GM19240 (cell line): ENCODE data around the gene ZFC3H1.
"Not testable (repeated sequence)": the region's sequence is repeated elsewhere in the genome, so short reads cannot be mapped to it uniquely, and the experiment has no call there.

Source experiments
- DNase-seq: peaks from one replicate; pipeline ENCODE4 v3.0.0; 2011; ENCODE audit warnings: low spot score; ENCODE audit not compliant: insufficient read length

The ZFC3H1 gene, protein sequence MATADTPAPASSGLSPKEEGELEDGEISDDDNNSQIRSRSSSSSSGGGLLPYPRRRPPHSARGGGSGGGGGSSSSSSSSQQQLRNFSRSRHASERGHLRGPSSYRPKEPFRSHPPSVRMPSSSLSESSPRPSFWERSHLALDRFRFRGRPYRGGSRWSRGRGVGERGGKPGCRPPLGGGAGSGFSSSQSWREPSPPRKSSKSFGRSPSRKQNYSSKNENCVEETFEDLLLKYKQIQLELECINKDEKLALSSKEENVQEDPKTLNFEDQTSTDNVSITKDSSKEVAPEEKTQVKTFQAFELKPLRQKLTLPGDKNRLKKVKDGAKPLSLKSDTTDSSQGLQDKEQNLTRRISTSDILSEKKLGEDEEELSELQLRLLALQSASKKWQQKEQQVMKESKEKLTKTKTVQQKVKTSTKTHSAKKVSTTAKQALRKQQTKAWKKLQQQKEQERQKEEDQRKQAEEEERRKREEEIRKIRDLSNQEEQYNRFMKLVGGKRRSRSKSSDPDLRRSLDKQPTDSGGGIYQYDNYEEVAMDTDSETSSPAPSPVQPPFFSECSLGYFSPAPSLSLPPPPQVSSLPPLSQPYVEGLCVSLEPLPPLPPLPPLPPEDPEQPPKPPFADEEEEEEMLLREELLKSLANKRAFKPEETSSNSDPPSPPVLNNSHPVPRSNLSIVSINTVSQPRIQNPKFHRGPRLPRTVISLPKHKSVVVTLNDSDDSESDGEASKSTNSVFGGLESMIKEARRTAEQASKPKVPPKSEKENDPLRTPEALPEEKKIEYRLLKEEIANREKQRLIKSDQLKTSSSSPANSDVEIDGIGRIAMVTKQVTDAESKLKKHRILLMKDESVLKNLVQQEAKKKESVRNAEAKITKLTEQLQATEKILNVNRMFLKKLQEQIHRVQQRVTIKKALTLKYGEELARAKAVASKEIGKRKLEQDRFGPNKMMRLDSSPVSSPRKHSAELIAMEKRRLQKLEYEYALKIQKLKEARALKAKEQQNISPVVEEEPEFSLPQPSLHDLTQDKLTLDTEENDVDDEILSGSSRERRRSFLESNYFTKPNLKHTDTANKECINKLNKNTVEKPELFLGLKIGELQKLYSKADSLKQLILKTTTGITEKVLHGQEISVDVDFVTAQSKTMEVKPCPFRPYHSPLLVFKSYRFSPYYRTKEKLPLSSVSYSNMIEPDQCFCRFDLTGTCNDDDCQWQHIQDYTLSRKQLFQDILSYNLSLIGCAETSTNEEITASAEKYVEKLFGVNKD (N-terminal part only)

DNA sequence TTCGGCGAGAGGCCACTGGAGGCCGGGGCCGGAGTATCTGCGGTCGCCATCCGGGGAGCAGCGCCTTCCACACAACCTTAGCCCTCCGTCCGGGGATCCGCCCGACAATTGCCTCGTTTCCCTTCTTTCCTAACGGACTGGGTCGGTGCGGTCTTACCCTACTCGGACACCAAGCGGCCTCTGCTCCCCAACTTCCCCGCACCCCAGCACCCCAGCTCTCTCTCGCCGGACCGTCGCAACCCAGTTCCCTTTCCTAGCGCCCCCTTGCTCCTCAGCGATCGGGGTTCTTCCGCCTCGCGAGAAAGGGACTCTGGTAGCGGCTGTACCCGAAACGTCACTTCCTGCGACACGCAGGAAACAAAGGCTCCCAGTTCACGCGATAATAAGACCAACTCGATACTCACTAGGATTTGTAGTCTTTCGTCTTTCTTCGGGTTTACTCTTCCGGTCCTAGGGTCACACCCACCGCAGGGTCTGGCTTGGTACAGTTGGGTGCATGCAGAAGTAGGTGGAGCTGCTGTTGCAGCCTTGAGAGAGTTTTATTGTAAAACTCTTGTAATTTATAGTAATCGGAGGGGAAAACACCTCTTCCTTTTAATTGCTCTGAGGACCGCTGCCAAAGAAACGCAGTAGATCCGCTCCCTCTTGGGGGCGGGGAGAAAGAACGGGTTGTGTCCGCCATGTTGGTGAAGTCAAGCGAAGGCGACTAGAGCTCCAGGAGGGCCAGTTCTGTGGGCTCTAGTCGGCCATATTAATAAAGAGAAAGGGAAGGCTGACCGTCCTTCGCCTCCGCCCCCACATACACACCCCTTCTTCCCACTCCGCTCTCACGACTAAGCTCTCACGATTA, at the start of gene ZFC3H1, which contains the start of gene THAP2:
ZFC3H1 (minus strand) TSS at position 288 of the 850 bp plus-strand sequence; CDS start at position 50, 238 bp downstream.
THAP2 (plus strand) TSS at position 741 of the 850 bp plus-strand sequence. CDS start 209 bp downstream, outside the sequence.
- DNase-seq = peak; percentile 21

DNA sequence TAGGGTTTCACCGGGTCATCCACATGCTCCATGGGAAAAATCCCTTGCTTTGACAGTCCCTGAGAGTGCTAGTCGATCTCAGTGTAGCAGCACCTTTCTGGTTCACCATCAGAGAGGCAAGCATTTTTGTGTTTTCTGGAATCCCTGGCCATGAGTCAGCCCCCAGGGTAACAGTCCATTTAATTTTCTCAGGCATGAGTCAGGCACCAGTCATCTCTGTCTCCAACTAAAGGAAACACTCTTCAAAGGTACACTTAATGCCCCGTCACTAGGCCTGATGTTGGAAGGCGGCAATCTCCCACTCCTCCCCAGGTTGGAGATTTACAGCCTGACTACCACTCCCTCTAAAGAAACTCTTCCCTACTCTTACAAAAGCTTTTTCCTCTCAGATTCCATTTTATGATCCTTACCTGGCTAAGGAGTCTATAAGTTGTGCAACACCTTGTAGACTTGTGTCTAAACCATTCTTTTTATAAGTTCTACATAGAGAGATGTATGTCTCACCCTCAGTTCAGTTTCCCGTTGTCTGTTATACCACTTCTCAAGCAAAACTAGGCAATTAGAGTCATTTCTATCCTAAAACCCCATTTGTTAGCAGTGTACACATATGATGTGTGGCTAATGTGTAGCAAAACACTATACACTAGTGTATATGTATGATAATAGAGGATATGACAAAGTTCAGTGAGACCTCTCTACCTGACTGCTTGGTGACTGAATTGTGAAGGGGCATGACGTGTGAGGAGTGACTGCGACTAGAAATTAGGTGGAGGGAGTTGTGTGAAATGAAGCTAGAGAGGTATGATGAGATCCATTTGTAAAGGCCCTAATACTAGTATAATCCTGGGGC, 46.9 kb upstream of the ZFC3H1 start:
- DNase-seq = no peak

DNA sequence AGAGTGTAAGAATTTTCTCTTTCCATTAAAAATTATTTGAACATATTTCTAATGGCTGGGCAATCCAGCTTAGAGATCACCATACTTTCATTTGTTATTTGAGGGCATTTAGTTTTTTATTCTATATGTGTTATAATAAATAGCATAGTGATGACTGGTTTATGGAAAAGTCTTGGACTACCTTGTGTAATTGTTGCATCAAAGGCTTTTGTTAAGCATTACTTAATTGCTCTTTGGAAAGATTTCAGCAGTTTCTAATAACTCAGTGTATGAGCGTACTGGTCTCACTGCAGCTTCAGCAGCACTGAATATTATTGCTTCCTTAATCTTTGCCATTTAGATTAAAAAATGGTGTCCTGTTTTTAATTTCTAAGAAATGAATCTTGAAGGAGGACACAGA, 45.0 kb upstream of the ZFC3H1 start:
- no peak for DNase-seq

DNA sequence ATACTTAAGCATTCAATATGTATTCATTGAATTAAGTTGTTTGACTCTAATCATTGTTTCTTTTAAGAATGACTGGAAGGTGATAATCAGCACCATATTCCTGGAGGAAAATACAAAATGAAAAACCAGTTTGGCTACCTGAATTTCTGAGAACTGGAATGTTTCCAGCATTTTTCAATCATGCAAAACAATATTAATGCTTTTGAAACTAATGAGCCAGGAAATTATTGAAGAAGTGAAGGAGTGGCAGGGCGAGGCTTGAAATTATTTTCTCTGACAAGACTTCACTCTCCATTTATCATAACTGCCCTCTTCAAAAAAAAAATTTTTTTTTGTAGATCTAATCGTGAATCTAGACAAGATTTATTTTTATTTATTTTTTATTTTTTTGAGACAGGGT, 41.3 kb upstream of the ZFC3H1 start:
- DNase-seq = no peak

DNA sequence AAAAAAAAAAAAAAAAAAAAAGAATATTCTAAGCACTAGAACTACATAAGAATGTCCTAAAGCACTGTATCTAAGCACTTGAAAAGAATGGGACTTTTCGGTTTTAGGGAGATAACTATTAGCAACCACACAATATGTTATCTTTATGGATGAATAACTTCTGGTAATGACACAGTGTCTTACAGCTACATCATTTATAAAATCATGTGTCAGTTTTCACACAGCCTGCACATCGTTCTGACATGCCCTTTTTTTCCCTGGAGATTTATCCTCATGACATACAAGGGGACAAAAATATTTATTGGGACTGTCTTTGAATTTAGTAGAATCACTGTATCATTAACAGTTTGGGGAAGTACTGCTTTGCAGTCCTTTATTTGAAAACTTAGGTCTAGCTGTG, 39.6 kb upstream of the ZFC3H1 start:
- no peak for DNase-seq

DNA sequence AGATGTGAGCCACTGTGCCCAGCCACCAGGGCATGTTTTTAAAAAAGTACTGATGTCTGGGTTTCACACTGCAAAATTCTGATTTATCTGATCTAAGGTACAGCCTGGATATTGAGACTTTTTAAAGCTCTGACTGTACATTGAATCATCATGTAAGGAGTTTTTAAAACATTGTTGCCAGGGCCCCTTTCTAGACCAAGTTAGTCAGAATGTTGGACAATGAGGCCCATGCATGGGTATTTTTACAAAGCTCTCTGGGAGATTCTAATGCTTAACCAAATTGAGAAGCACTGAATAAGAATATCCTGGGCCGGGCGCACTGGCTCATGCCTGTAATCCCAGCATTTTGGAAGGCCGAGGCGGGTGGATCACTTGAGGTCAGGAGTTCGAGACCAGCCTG, 38.9 kb upstream of the ZFC3H1 start:
- DNase-seq = no peak

DNA sequence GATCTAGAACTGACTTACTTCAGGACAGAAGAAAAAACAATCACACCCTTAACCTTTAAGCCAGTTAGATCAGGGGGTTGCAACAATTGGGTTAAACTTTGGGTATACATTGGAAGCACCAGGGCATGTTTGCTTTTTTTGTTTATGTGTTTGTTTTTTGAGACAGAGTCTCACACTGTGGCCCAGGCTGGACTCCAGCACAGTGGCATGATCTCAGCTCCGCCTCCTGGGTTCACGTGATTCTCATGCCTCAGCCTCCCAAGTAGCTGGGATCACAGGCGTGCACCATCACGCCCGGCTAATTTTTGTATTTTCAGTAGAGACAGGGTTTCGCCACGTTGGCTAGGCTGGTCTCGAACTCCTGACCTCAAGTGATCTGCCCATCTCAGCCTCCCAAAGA, 38.5 kb upstream of the ZFC3H1 start:
- DNase-seq = not testable (repeated sequence)

DNA sequence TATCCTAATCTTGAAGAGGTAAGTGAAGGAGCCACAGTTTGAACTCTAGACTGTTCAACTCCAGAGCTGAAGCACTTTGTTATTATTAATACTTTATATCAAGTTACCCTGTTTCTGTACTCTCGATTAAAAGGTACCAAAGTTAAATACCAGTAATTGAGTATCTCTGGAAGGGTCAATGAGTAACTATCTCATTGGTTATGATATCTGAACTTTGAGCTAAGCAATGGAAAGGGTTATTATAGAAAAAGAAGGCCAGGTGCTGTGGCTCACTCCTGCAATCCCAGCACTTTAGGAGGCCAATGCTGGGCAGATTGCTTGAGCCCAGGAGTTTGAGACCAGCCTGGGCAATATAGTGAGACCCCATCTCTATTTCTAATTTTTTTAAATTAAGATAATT, 32.1 kb upstream of the ZFC3H1 start:
- no peak for DNase-seq

DNA sequence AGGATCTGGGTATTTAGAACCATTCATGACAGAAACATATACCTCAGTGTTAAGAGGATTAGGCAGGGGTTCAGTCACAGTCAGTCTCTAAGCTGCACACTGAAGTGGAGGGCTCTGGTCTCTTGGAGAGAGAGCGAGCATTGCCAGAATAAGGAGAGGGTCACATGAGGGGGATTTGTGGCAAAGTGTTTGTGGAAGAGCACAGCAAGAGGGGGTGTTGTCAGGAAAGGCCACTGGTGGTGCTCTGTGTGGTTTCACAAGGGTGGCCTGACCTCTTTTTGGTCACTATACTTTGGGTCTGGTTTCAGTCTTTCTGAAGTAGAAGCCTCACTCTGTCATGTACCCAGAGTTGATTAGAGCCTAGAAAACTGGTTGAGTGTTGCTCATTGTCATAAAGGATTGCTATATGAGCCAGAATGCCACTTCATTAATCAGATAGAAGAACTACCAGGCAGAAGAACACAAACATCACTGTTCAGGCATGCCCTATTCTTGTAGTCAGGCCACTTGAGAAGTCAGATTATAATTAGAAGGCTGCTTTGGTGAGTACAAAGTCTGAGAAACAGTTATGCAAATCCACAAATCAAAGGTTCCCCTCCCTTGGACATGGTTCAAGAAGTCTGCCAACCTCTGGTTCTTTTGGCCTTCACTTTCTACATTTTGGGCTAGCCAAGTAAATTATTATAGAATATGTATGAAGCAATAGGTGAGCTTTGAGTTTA, 30.6 kb upstream of the ZFC3H1 start:
- no peak for DNase-seq

DNA sequence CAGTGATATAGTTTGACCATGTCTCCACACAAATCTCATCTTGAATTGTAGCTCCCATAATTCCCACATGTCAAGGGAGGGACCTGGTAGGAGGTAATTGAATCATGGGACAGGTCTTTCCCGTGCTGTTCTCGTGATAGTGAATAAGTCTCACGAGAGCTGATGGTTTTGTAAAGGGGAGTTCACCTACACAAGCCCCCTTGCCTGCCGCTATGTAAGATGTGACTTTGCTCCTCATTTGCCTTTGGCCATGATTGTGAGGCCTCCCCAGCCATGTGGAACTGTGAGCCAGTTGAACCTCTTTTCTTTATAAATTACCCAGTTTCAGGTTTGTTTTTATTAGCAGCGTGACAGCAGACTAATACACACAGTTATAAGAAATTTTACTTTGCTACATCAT, 30.0 kb upstream of the ZFC3H1 start:
- not testable (repeated sequence) for DNase-seq

DNA sequence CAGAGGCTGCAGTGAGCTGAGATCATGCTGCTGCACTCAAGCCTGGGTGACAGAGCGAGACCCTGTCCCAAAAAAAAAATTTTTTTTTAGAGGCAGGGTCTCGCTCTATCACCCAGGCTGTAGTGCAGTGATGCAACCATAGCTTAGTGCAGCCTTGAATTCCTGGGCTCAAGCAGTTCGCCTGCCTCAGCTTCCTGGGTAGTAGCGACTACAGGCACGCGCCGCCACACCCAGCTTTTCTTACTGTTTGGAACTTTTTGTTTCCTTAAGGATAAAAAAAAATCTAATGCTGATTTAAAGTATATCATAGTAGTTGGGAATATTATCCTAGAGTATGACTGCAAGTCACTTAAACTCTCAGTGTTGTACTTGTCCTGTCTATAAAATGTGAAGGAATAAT, 29.5 kb upstream of the ZFC3H1 start:
- no peak for DNase-seq

DNA sequence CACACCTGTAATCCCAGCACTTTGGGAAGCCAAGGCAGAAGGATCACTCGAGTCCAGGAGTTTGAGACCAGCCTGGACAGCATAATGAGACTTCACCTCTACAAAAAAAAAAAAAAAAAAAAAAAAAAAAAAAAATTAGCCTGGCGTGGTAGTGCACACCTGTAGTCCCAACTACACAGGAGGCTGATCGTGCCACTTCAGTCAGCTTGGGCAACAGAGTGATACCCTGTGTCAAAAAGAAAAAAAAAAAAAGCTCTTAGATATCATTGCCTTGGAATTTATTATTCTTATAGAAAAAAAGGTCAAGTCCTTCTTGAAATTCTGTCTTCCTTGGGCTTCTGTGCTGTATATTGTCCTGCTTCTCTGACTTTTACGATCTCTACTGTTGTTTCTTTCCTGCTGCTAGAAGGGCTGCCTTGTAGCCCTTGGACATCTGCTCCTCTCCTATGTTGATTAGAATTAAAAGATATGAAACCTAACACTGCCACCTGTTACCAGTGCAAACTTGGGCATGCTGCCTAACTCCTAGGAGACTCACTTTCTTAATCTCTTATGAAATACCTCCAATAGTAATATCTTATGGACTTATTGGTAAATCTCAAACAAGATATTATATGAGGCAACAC, 28.0 kb upstream of the ZFC3H1 start:
- DNase-seq = no peak

DNA sequence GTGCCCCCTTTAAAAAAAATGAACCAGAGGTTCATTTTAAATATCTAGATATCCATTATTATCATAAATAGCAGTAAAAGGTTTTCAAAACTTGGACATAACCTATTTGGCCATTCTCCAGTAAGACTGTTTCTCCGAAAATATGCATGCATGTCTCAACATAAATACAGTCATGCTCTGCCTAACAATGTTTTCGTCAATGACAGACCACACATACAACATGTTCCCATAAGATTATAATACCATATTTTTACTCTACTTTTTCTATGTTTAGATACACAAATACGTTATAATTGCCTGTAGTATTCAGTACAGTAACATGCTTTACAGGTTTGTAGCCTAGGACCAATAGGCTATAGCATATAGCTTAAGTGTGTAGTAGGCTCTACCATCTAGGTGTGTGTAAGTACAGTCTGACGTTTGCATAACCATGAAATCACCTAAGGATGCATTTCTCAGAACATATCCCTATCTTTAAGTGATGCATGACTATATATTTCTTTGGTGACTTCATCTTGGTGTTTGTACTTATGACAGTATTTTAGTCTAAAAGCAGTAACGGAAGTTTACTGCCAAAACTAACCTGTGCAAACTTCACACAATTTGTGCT, 25.4 kb upstream of the ZFC3H1 start:
- DNase-seq = no peak

DNA sequence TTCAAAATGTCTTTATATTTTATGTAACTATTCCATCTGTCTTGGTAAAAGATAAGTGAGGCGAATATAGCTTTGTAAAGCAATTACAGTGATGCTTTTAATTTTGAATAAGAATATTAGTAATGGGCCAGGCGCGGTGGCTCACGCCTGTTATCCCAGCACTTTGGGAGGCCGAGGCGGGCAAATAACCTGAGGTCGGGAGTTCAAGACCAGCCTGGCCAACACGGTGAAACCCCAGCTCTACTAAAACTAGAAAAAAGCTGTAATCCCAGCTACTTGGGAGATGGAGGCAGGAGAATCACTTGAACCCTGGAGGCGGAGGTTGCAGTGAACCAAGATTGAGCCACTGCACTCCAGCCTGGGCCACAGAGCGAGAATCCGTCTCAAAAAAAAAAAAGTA, 23.5 kb upstream of the ZFC3H1 start:
- DNase-seq = not testable (repeated sequence)

DNA sequence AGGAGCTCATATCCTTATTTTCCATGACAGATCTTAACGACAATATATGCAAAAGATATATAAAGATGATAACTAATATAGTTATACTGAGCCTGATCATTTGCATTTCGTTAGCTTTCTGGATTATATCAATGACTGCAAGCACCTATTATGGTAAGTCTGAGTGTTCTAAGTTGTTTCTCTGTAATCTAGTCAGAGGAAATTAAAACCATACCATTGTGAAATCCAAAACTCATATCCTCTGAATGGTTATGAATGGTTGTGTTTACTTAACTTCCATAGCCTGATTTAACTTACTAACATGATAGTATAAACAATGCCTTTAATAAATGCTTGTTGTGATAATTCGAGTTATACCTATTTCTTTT, 23.0 kb upstream of the ZFC3H1 start:
- no peak for DNase-seq

DNA sequence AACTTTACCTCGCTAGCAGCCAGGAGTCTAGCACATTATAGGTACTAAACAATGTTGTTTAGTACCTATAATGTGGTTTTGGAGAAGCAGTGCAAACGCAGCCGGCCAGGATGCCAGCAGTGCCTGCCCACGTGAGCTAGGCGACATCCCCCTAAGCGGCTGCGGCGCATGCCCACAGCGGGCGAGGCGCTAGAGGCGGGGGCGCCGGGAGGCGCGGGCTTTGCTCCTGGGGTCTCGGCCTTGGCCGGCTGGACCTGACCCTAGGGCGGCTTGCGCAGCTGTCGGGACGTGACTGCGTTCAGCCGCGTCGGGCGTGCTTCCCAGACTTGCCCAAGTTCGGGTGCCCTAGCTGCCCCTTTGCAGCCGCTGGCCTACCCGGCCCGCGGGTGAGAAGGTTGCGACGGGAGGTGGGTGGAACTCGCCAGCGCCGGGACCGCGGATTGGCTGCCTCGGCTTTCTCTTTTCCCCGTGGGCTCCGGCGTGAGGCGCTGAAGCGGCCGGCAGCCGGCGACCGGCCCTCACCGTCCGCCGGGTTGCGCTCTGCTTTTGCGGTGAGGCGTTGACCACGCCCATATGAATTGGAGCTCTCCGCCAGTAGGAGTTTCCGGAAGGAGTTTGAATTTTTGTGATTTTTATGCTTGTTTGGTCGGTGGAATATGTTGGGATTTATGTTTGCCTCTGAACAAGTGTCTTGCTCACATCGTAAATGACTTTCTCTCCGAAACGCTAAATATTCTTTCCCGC, 22.4 kb upstream of the ZFC3H1 start, which contains the start of gene TMEM19:
TMEM19 (plus strand) TSS at position 169 of the 744 bp plus-strand sequence. CDS start 599 bp downstream, outside the sequence.
- DNase-seq = peak; percentile 19

DNA sequence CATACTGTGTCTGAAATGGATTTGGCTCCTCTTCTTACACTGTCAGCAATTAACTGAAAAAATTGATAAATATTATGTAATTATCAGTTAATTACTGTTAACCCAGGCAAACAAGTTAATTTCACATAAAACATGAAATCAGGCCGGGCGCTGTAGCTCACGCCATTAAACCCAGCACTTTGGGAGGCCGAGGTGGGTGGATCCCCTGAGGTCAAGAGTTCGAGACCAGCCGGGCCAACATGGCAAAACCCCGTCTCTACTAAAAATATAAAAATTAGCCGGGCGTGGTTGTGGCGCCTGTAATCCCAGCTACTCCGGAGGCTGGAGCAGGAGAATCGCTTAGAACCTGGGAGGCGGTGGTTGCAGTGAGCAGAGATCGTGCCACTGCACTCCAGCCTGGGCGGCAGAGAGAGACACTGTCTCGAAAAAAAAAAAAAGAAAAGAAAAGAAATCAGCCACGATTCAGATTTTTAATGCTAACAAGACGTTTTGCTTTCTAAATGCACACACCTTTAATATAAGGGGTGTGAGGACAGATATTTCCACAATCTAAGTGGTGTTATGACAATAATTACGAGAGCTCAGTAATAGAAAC, 21.8 kb upstream of the ZFC3H1 start:
- no peak for DNase-seq
